Smooth muscle cell (in vitro differentiated cells): ENCODE data around the gene SST. TPM values are rescaled to one million over a fixed set of nuclear protein-coding genes. Genes with fewer than 3 reads are reported as not detected.

Experiments used
- DNase-seq: peaks from one replicate; lab custom pipeline; 2025; ENCODE audit not compliant: unreplicated experiment; lab: John Stamatoyannopoulos, UW
- H2AFZ ChIP-seq: fragments of 200-600 bp; sonication (generic); 2 replicates; pipeline ENCODE4 v1.6.0; 2016; ENCODE audit warnings: antibody characterized with exemption, low read depth, mild to moderate bottlenecking
- H3F3A ChIP-seq: fragments of 200-600 bp; sonication (generic); 2 replicates; pipeline ENCODE4 v1.6.0; 2017; ENCODE audit warnings: antibody characterized with exemption, low read depth
- H3K27ac ChIP-seq: fragments of 200-600 bp; sonication (generic); 2 replicates; pipeline ENCODE4 v1.5.1; 2016; ENCODE audit warnings: low read depth, mild to moderate bottlenecking
- H3K27me3 ChIP-seq: fragments of 200-600 bp; sonication (generic); 2 replicates; pipeline ENCODE4 v1.6.1; 2016; ENCODE audit warnings: low read depth, mild to moderate bottlenecking
- H3K36me3 ChIP-seq: fragments of 200-600 bp; sonication (generic); 2 replicates; pipeline ENCODE4 v1.5.1; 2016; ENCODE audit warnings: low read depth
- H3K4me1 ChIP-seq: fragments of 200-600 bp; sonication (generic); 2 replicates; pipeline ENCODE4 v1.5.1; 2016; ENCODE audit warnings: low read depth
- H3K4me2 ChIP-seq: fragments of 200-600 bp; sonication (generic); 2 replicates; pipeline ENCODE4 v1.6.0; 2016; ENCODE audit warnings: mild to moderate bottlenecking
- H3K4me3 ChIP-seq: fragments of 200-600 bp; sonication (generic); 2 replicates; pipeline ENCODE4 v1.5.1; 2016; ENCODE audit warnings: mild to moderate bottlenecking
- H3K79me2 ChIP-seq: fragments of 200-600 bp; sonication (generic); 2 replicates; pipeline ENCODE4 v1.6.0; 2016; ENCODE audit warnings: low read depth, mild to moderate bottlenecking
- H3K9ac ChIP-seq: fragments of 200-600 bp; sonication (generic); 2 replicates; pipeline ENCODE4 v1.6.0; 2016; ENCODE audit warnings: low read depth
- H3K9me3 ChIP-seq: fragments of 200-600 bp; sonication (generic); replicated peaks from 2 replicates; pipeline ENCODE4 v1.5.1; 2016; ENCODE audit warnings: low read depth
- H4K20me1 ChIP-seq: fragments of 200-600 bp; sonication (generic); 2 replicates; pipeline ENCODE4 v1.6.0; 2016; ENCODE audit warnings: low read depth
- CTCF ChIP-seq: fragments of 200-600 bp; sonication (generic); IDR thresholded peaks from 2 replicates; pipeline ENCODE4 v1.5.1; 2017; ENCODE audit warnings: borderline replicate concordance, mild to moderate bottlenecking, antibody characterized with exemption; ENCODE audit not compliant: insufficient read depth, poor library complexity, severe bottlenecking
- WGBS: methylation state at CpG from one replicate; pipeline ENCODE4 v1.1.7; 2016; ENCODE audit warnings: low lambda C conversion rate; 5-methylcytosine and 5-hydroxymethylcytosine counted together
- polyA plus RNA-seq: library from polyadenylated mRNA; unstranded; fragments of >200 nt; fragmentation: Nextera tagmentation; extraction: Ambion mirVana; gene quantifications from 2 replicates; pipeline ENCODE4 v1.2.1, GENCODE V29; 2016
- total RNA-seq: library from RNA; depleted of rRNA; stranded (reverse); fragments of >200 nt; gene quantifications from 2 replicates; pipeline ENCODE4 v1.2.3, GENCODE V29; 2014

SST gene
- total and polyA plus RNA-seq, 2 experiments from 2014 or later, result not detected

GRCh38 chr3:187700249-187700648 is 30.1 kb upstream of the SST start:
- H3K9me3 ChIP-seq, result no peaks in the 10 kb centered on the region
- no peak overlapping the region for H3K4me3 ChIP-seq
- no peak overlapping the region for H2AFZ ChIP-seq
- no peak for DNase-seq
- H3K36me3 ChIP-seq, result no peaks in the 10 kb centered on the region
- 98% methylated on average over 2 of the region's 2 CpGs for WGBS
- no peak overlapping the region for H3K27ac ChIP-seq
- H3K4me2 ChIP-seq, result no peak overlapping the region
- TF ChIP-seq CTCF, result no peak
- no peaks in the 10 kb centered on the region for H3K79me2 ChIP-seq
- no peaks in the 10 kb centered on the region for H4K20me1 ChIP-seq
- no peak overlapping the region for H3K9ac ChIP-seq
- H3F3A ChIP-seq, result no peaks in the 10 kb centered on the region
- no peaks in the 10 kb centered on the region for H3K4me1 ChIP-seq
- H3K27me3 ChIP-seq, result peaks cover 6% of the 10 kb centered on the region

GRCh38 chr3:187698499-187699399 is 28.6 kb upstream of the SST start:
- no peak overlapping the region for H3K9ac ChIP-seq
- H4K20me1 ChIP-seq, result no peaks in the 10 kb centered on the region
- H3K79me2 ChIP-seq, result no peaks in the 10 kb centered on the region
- H3K9me3 ChIP-seq, result no peaks in the 10 kb centered on the region
- no peaks in the 10 kb centered on the region for H3F3A ChIP-seq
- H3K27me3 ChIP-seq, result peaks cover 6% of the 10 kb centered on the region
- no peak overlapping the region for H2AFZ ChIP-seq
- no peak for DNase-seq
- no peaks in the 10 kb centered on the region for H3K36me3 ChIP-seq
- H3K4me3 ChIP-seq, result no peak overlapping the region
- 94% methylated on average over 30 of the region's 42 CpGs for WGBS
- H3K4me2 ChIP-seq, result no peak overlapping the region
- no peak for TF ChIP-seq CTCF
- H3K27ac ChIP-seq, result no peak overlapping the region
- no peaks in the 10 kb centered on the region for H3K4me1 ChIP-seq

GRCh38 chr3:187696021-187696420 is 25.8 kb upstream of the SST start:
- no peak overlapping the region for H3K9ac ChIP-seq
- no peak for DNase-seq

More at GRCh38 chr3:187696021-187696420, 25.8 kb upstream of the SST start:
- TF ChIP-seq CTCF, result no peak
- Histone ChIP-seq H3K27me3 (peaks cover 6% of the 10 kb centered on the region), H3F3A (no peaks in the 10 kb centered on the region), H3K4me2 (no peak overlapping the region), H3K27ac (no peak overlapping the region), H3K4me3 (no peak overlapping the region), H3K79me2 (no peaks in the 10 kb centered on the region), H2AFZ (no peak overlapping the region), H3K4me1 (no peaks in the 10 kb centered on the region), H3K36me3 (no peaks in the 10 kb centered on the region), H3K9me3 (no peaks in the 10 kb centered on the region), H4K20me1 (no peaks in the 10 kb centered on the region)
- 52% methylated on average over 4 of the region's 4 CpGs for WGBS
